Fibroblast of the aortic adventitia (primary cell): ENCODE measurements around the gene SQOR. TPM values are rescaled to one million over a fixed set of nuclear protein-coding genes. Genes with fewer than 3 reads are reported as not detected.
A peak's percentile ranks its signal among the peaks of the same experiment; 100 is the strongest.

Source experiments
- DNase-seq: peaks from one replicate; pipeline ENCODE4 v3.0.0-alpha.2; 2010; ENCODE audit warnings: low read depth
- H3K4me3 ChIP-seq: 2 replicates; pipeline ENCODE4 v1.5.1; 2011; ENCODE audit warnings: low read depth, mild to moderate bottlenecking, control low read depth, low read length, moderate library complexity
- total RNA-seq: library from RNA; depleted of rRNA; stranded (reverse); fragments of >200 nt; gene quantifications from 2 replicates; pipeline ENCODE4 v1.2.3, GENCODE V29; 2012; ENCODE audit warnings: low replicate concordance
- TF ChIP-seq, protein P1 (sequence below): IDR thresholded peaks from 2 replicates; pipeline ENCODE4 v1.5.1; 2011; ENCODE audit warnings: mild to moderate bottlenecking, low read length, control low read depth, inconsistent platforms; ENCODE audit not compliant: insufficient read depth

The SQOR gene
- total RNA-seq, 1 donor = 101 TPM

DNA sequence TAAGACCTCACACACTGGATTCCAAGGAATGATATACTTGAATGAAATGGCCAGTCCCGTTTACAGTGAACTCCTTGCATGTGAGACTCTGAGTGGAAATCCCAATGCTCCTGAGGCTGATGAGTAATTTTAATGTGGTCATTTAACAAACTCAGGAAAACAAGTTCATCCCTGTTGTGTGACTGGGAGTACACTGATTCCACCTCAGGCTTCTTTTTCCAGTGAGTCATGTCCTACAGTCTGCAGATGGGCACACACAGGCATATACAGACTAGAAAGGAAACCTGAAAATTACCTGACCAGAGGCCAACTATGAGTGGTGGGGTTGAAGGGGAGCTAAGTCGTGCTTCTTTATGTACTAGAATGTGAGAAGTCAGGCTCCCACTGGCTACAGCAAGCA, 5.8 kb downstream of the SQOR start:
- H3K4me3 ChIP-seq = no peak overlapping the region
- DNase-seq = peak; percentile 87
- TF ChIP-seq, protein P1, sequence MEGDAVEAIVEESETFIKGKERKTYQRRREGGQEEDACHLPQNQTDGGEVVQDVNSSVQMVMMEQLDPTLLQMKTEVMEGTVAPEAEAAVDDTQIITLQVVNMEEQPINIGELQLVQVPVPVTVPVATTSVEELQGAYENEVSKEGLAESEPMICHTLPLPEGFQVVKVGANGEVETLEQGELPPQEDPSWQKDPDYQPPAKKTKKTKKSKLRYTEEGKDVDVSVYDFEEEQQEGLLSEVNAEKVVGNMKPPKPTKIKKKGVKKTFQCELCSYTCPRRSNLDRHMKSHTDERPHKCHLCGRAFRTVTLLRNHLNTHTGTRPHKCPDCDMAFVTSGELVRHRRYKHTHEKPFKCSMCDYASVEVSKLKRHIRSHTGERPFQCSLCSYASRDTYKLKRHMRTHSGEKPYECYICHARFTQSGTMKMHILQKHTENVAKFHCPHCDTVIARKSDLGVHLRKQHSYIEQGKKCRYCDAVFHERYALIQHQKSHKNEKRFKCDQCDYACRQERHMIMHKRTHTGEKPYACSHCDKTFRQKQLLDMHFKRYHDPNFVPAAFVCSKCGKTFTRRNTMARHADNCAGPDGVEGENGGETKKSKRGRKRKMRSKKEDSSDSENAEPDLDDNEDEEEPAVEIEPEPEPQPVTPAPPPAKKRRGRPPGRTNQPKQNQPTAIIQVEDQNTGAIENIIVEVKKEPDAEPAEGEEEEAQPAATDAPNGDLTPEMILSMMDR = no peak

DNA sequence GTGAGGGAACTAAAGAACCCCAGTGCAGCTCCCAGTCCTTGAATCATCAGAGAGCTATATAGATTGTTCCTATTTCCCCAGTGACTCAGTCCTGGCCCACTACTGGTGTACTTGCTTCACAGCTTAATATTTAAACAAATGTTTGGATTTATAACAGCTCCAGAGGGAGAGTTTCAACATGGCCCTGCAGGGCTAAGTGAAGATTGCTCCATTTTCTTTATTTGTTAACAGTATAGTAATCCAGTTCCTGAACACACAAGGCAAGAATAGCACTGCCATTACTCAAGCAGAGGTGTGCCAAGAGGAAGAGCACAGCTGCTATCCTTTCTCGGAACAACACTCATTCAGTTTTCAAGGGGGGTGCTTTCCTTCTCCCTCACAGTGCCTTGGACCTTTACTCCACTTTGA, 6.5 kb downstream of the SQOR start:
- H3K4me3 ChIP-seq = no peak overlapping the region
- TF ChIP-seq, protein P1 = peak; percentile 36
- DNase-seq = peak; percentile 94

DNA sequence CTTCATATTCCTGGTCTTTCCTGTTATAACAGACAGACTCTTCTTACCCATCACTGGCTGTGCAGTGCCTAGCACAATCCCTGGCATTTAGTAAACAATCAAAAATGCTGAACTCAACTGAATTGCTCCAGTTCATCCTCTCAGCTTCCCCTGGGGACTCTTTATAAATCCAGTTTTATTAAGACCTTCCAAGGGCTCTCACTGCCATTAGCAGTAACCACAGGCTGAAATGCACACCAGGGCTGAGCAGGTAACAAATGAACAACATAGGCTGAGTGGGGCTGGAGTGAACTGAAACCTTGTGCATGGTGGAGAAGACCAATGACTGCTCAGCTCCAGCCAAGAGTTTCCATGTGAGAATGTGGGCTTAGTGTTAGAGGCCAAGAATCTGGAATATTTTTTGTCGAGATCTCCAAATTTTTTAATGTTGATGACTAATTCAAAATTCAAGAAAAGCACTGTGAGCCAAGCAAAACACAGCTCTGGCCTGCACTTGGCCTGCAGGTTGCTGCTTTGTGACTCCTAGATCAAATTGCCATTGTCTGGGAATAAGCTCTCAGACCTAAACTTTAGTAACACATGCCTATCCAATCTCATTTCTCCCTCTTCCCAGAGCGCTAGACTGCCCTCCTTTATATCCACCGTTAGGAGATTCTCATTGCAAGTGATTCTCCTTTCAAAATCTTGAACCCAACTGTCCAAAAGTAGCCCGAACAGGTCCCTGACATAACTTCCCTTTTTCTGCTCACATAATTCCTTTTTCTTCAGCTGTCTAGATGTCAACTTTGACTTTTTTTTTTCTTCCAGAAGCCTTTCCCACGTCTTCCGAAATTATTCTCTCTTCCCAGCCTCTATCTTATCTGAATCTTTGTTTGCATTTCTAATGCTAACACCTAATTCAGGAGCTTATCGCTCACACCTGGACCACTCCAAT, 7.4 kb downstream of the SQOR start:
- TF ChIP-seq, protein P1 = no peak
- peak; percentile 97 for DNase-seq
- no peak overlapping the region for H3K4me3 ChIP-seq

DNA sequence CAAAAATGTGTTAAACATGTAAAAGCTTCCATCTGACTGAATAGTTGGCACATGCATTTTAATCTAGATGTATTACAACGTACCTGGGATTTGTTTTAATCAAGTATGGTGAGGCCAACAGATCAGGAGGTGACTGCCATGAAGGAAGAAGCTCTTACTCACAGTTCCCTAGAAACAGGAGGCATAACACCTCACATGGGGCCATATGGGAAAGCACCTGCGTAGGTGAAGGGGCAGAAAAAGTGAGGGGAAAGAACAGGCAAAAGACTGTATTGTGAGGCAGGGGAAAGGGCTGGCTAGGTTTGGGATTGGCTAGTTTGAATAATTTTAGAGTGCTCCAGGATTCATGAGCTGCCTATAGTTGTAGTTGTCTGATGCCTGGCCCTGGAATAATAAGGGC, 9.6 kb downstream of the SQOR start:
- H3K4me3 ChIP-seq = no peak overlapping the region
- DNase-seq = no peak
- TF ChIP-seq, protein P1 = no peak

DNA sequence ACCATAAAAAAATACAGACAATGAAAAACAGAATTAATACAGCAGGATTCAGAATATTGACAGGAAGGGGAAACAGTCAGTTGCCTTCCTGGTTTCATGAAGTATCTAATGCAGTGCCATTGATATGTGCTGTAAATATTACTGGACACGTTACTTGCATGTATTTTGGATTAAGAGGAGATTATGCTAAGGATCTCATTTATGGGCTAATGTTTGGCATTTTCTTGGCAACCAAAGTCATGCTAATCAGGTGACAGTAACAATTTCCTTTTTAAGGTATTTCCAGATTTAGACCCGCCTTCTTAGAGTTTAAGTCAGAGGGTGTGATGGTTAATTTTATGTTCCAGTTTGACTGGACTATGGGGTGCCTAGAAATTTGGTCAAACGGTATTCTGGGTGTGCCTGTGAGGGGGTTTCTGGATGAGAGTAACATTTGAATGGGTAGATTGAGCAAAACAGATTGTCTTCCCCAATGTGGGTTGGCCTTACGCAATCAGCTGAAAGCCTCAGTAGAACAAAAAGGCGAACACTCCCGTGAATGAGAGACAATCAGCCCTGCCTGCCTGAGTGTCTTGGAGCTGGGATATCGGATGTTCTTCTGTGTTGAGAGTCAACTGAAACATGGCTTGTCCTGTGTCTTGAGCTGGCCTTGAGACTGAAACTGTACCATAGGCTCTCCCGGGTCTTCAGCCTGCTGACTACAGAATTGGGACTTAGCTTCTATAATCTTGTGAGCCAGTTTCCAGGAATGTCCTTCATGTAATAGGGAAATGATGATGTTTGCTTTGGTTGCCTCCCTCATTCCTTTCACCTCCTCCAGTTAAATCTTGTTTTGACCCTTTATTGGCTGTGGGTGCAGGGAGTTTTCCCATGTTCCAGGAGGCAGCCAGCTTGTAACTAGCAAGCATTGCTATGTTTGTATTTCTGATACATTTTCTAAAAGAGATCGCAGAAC, 10.5 kb downstream of the SQOR start:
- TF ChIP-seq, protein P1 = no peak
- peak overlapping the region; percentile 50 for H3K4me3 ChIP-seq
- peak; percentile 94 for DNase-seq

DNA sequence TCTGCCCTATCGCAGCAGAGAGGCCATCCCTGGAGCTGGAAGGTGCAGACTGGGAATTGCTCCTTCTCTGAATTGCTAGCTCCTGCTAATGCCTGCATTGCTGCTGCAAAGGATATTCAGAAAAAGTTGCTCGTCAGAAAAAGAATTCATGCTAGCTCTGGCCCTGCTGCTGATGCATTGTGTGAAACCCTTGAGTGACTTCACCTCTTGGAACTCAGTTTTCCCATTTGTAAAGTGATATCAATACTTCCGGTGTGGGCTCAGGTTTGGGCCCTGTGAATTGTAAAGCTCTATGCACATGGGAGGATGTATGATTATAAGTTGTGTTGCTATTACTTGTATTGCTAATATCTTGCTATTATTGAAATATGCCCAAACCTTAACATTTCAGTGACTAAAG, 11.4 kb downstream of the SQOR start:
- peak overlapping the region; percentile 29 for H3K4me3 ChIP-seq

More for the DNA sequence above, 11.4 kb downstream of the SQOR start:
- TF ChIP-seq, protein P1 = no peak
- DNase-seq = peak; percentile 71
